Right lobe of liver (tissue), 4 donors: ENCODE results near the gene UBE2R2.

Source experiments
- CTCF ChIP-seq, 4 donors: fragments of 200-600 bp in 3 of 4; fragments of 450-650 bp in 1 of 4; IDR thresholded peaks; one replicate each; pipeline versions ENCODE4 v1.5.1 to v1.8.0; 2016 to 2022; ENCODE audit warnings: antibody characterized with exemption in 4 of 4, mild to moderate bottlenecking in 2 of 4
- POLR2A ChIP-seq: fragments of 450-650 bp; IDR thresholded peaks from one replicate; pipeline ENCODE4 v1.6.1; 2017; ENCODE audit warnings: antibody characterized with exemption, mild to moderate bottlenecking
- donor health status: DM: no; HTN: no; CAD: no.
- donor health status: DM: no; HTN: no; CAD: no.
- donor health status: DM: no; HTN: yes; CAD: no.

- TF ChIP-seq POLR2A (no peak), CTCF (IDR thresholded peaks at IDR 0.05) (no peak)
Measured at GRCh38 chr9:33782395-33783152, 34.4 kb upstream of the UBE2R2 start.
